Measurements from ENCODE around the gene ABCA12.

Gene ABCA12

GRCh38 chr2:215038421-215038820 lies 100.0 kb downstream of the ABCA12 start:
- DNase-seq (ENCODE audit: low spot score): no peak

GRCh38 chr2:215036314-215036713 lies 102.1 kb downstream of the ABCA12 start:
- no peak for DNase-seq (ENCODE audit: low spot score)

GRCh38 chr2:215034154-215034553 lies 104.3 kb downstream of the ABCA12 start:
- no peak for DNase-seq (ENCODE audit: low spot score)

GRCh38 chr2:215032153-215032552 lies 106.3 kb downstream of the ABCA12 start:
- no peak for DNase-seq (ENCODE audit: low spot score)

- no peak for DNase-seq (ENCODE audit: low spot score)
Observed at GRCh38 chr2:215031321-215031720, 107.1 kb downstream of the ABCA12 start.

GRCh38 chr2:215029936-215030335 lies 108.5 kb downstream of the ABCA12 start:
- no peak for DNase-seq (ENCODE audit: low spot score)

GRCh38 chr2:215028231-215028630 lies 110.2 kb downstream of the ABCA12 start:
- DNase-seq (ENCODE audit: low spot score): no peak

- DNase-seq (ENCODE audit: low spot score): no peak
Observed at GRCh38 chr2:215027779-215028178, 110.6 kb downstream of the ABCA12 start.

GRCh38 chr2:215022910-215023309 lies 115.5 kb downstream of the ABCA12 start:
- no peak for DNase-seq (ENCODE audit: low spot score)

- peak; percentile 38 for DNase-seq (ENCODE audit: low spot score)
Observed at GRCh38 chr2:215022418-215022817, 116.0 kb downstream of the ABCA12 start.

- DNase-seq (ENCODE audit: low spot score): no peak
Observed at GRCh38 chr2:215020283-215020682, 118.1 kb downstream of the ABCA12 start.

GRCh38 chr2:215019521-215020145 lies 118.8 kb downstream of the ABCA12 start:
- no peak for DNase-seq (ENCODE audit: low spot score)

- no peak for DNase-seq (ENCODE audit: low spot score)
Observed at GRCh38 chr2:215019085-215019484, 119.3 kb downstream of the ABCA12 start.

GRCh38 chr2:215015421-215015820 lies 123.0 kb downstream of the ABCA12 start:
- no peak for DNase-seq (ENCODE audit: low spot score)

GRCh38 chr2:215010390-215010789 lies 128.0 kb downstream of the ABCA12 start:
- DNase-seq (ENCODE audit: low spot score): no peak

GRCh38 chr2:215003001-215003400 lies 135.4 kb downstream of the ABCA12 start:
- DNase-seq (ENCODE audit: low spot score): no peak

- peak; percentile 56 for DNase-seq (ENCODE audit: low spot score)
Observed at GRCh38 chr2:215002500-215002899, 135.9 kb downstream of the ABCA12 start.

GRCh38 chr2:215000721-215001120 lies 137.7 kb downstream of the ABCA12 start:
- DNase-seq (ENCODE audit: low spot score): no peak

- DNase-seq (ENCODE audit: low spot score): no peak
Observed at GRCh38 chr2:214995926-214996670, 142.3 kb downstream of the ABCA12 start.

GRCh38 chr2:214995409-214995808 lies 143.0 kb downstream of the ABCA12 start:
- DNase-seq (ENCODE audit: low spot score): no peak

- no peak for DNase-seq (ENCODE audit: low spot score)
Observed at GRCh38 chr2:214992911-214993310, 145.5 kb downstream of the ABCA12 start.

- no peak for DNase-seq (ENCODE audit: low spot score)
Observed at GRCh38 chr2:214989187-214989586, 149.2 kb downstream of the ABCA12 start.

- DNase-seq (ENCODE audit: low spot score): no peak
Observed at GRCh38 chr2:214987261-214987660, 151.2 kb downstream of the ABCA12 start.

GRCh38 chr2:214985619-214986018 lies 152.8 kb downstream of the ABCA12 start:
- DNase-seq (ENCODE audit: low spot score): no peak

Measured in RKO (cell line).